Testis (tissue), 2 donors: ENCODE results near the gene MED27.

Experiments
- CTCF ChIP-seq, 3 experiments: fragments of 450-650 bp in 2 of 3; fragments of 200-600 bp in 1 of 3; sonication (generic) in 1 of 3; IDR thresholded peaks; one replicate each; pipeline ENCODE4 v1.5.1; 2016 to 2019; ENCODE audit warnings: antibody characterized with exemption in 3 of 3, mild to moderate bottlenecking in 2 of 3, moderate library complexity in 1 of 3
- POLR2A ChIP-seq: fragments of 450-650 bp; IDR thresholded peaks from one replicate; pipeline ENCODE4 v1.6.1; 2017; ENCODE audit warnings: antibody characterized with exemption, mild to moderate bottlenecking, moderate library complexity

DNA sequence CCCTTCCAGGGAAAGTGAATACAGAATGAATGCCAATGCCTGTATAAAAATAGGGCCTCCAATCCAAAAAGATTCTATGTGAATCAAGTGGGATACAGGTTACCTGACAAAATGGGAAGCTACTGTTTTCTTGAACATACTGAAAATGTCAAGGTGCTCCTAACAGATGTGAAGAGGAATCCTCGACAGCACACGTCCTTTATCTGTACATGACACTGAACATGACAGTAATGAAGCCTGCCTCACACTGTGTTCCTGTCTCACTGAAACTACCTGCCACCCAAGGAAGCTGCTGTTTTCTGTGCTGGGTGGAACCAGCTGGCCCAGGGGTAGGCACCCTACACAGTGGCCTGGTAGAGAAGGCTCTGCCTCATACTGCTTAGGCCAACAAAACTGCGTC, 174.5 kb downstream of the MED27 start:
- no peak for TF ChIP-seq CTCF (IDR thresholded peaks at IDR 0.05)
- no peak for TF ChIP-seq POLR2A
